SJCRH30 (cell line): ENCODE measurements around the gene CSHL1. TPM values are rescaled to one million over a fixed set of nuclear protein-coding genes. Genes with fewer than 3 reads are reported as not detected.
A peak's percentile ranks its signal among the peaks of the same experiment; 100 is the strongest.
"Not testable (repeated sequence)": the region's sequence is repeated elsewhere in the genome, so short reads cannot be mapped to it uniquely, and the experiment has no call there.

Source experiments
- DNase-seq, 2 experiments: peaks; one replicate each; pipeline ENCODE4 v3.0.0-alpha.2; 2015 to 2020
- H3K27ac ChIP-seq: fragments of 250-450 bp; sonication (Bioruptor Pico); 2 replicates; pipeline ENCODE4 v1.5.1; 2020; ENCODE audit warnings: mild to moderate bottlenecking, moderate library complexity
- H3K27me3 ChIP-seq: fragments of 250-450 bp; sonication (Bioruptor Pico); 2 replicates; pipeline ENCODE4 v1.5.1; 2020; ENCODE audit warnings: mild to moderate bottlenecking, moderate library complexity
- H3K36me3 ChIP-seq: fragments of 250-450 bp; sonication (Bioruptor Pico); 2 replicates; pipeline ENCODE4 v1.5.1; 2020; ENCODE audit warnings: mild to moderate bottlenecking, moderate library complexity
- H3K4me1 ChIP-seq: fragments of 250-450 bp; sonication (Bioruptor Pico); 2 replicates; pipeline ENCODE4 v1.5.1; 2020; ENCODE audit warnings: mild to moderate bottlenecking, moderate library complexity
- H3K4me3 ChIP-seq: fragments of 250-450 bp; sonication (Bioruptor Pico); 2 replicates; pipeline ENCODE4 v1.5.1; 2020; ENCODE audit warnings: mild to moderate bottlenecking, moderate library complexity
- H3K9me3 ChIP-seq: fragments of 250-450 bp; sonication (Bioruptor Pico); replicated peaks from 2 replicates; pipeline ENCODE4 v1.5.1; 2020; ENCODE audit warnings: mild to moderate bottlenecking, moderate library complexity
- total RNA-seq: library from RNA; depleted of rRNA; stranded (reverse); fragments of >200 nt; shearing (Covaris generic); gene quantifications from 2 replicates; pipeline ENCODE4 v1.2.3, GENCODE V29; 2014; rRNA removed

The CSHL1 gene
- total RNA-seq, 1 experiment from 2014 or later = not detected

DNA sequence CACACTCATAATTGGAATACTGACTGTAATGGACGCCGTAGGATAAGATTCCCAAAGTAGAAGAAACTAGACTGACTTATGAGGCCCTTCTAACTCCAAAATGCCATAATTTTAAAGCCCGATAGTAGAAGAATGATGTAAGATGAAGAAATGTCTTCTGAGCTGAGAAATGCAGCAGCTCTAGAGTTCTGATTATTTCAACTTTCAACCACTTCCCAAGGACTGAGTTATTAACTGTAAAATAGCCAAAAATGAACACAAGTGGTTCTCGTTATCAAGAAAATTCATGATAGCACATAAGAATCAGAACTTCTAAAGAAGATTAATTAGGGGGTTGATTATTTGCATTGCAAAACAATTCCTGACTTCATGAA, 40.8 kb downstream of the CSHL1 start:
- DNase-seq, H3K4me1 ChIP-seq: not testable (repeated sequence)

DNA sequence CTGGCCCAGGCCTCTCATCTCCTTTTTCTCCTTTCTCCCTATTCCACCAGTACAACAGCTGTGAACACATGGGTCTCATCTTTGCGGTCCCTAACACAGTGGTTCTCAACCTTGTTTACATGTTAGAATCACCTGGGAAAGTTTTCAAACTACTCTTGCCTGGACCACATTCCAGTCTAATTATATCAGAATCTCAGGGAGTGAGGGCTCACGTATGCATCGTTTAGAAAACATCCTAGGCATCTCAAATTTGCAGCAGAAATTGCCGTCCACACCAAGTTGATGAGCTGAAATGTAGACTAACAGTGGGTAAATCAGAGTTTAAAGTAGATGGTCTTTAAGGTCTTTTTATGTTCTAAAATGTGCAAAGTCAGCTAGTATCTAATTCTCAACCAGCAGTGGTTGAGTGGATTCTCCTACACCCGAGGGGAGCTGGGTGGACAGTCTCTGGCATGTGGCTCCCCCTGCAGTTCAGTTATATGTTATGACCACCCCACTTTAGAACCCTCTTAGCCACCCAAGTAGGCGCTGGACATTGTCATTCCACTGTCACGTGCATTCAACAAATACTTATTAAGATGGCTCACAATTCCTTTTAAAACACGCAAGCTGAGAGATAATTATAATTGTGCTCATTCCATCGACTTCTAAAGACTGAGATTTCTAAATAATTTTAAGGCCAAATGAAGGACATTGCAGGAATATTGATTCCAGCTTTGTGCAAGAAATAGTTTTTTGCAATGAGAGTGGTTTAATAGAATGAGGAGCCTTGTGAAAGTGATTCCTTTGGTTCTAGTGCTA, 41.4 kb downstream of the CSHL1 start:
- not testable (repeated sequence) for H3K36me3 ChIP-seq, H3K27ac ChIP-seq, H3K9me3 ChIP-seq, H3K4me3 ChIP-seq, H3K4me1 ChIP-seq, H3K27me3 ChIP-seq
- DNase-seq = peak in 1 of 2 experiments; percentile 37

More for the DNA sequence above, 40.8 kb downstream of the CSHL1 start:
- H3K9me3 ChIP-seq, H3K4me3 ChIP-seq, H3K27ac ChIP-seq, H3K36me3 ChIP-seq, H3K27me3 ChIP-seq: not testable (repeated sequence)

DNA sequence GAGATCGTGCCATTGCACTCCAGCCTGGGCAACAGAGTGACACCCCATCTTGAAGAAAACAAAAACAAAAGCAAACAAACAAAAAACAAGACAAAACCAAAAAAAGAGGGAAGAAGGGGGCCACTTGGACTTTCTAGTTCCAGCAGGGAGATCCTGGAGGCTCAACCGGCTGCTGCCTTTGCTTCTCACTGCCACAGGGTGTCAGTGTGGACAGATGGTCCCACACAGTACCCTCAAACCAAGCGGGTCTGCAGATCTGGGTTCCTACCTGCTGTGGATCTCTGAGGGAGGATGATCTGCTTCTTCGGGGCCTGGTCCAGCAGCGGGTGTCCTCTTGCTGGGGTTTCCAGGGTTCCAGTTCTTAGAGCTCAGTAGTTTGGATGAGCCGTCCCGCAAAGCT, 44.4 kb downstream of the CSHL1 start:
- not testable (repeated sequence) for H3K36me3 ChIP-seq, H3K4me3 ChIP-seq, H3K9me3 ChIP-seq, DNase-seq, H3K4me1 ChIP-seq, H3K27me3 ChIP-seq, H3K27ac ChIP-seq

Other genes with a start within 250 kb of the CSHL1 start
- gene LIMD2, start 211.1 kb downstream of the CSHL1 start, total RNA-seq = 23.1 and 23.2 TPM in 2 replicates
- gene STRADA, start 169.5 kb downstream of the CSHL1 start, total RNA-seq = 16.8 and 23.2 TPM in 2 replicates
- 49.8 and 54.9 TPM in 2 replicates for gene CCDC47, start 137.7 kb downstream of the CSHL1 start, total RNA-seq
- gene DDX42, start 137.1 kb downstream of the CSHL1 start, total RNA-seq = 64.5 and 78.7 TPM in 2 replicates
- 52.7 and 64.8 TPM in 2 replicates for gene PSMC5, start 83.8 kb downstream of the CSHL1 start, total RNA-seq
- gene FTSJ3, start 83.6 kb downstream of the CSHL1 start, total RNA-seq = 34.9 and 35.1 TPM in 2 replicates
- 35.7 and 38.5 TPM in 2 replicates for gene SMARCD2, start 68.6 kb downstream of the CSHL1 start, total RNA-seq
- not detected in 2 replicates for gene CSH2, start 37.6 kb downstream of the CSHL1 start, total RNA-seq
- not detected in 2 replicates for gene GH2, start 29.3 kb downstream of the CSHL1 start, total RNA-seq
- gene CSH1, start 14.7 kb downstream of the CSHL1 start, total RNA-seq = not detected in 2 replicates
- gene GH1, start 7.6 kb upstream of the CSHL1 start, total RNA-seq = not detected in 2 replicates
- gene CD79B, start 21.1 kb upstream of the CSHL1 start, total RNA-seq = 0.48 and 1.2 TPM in 2 replicates
- gene SCN4A, start 61.7 kb upstream of the CSHL1 start, total RNA-seq = 12.4 and 14.3 TPM in 2 replicates
- gene PRR29, start 87.1 kb upstream of the CSHL1 start, total RNA-seq = 0.12 TPM in 1 of 2 replicates, not detected in the other
- 0.33 and 0.43 TPM in 2 replicates for gene ICAM2, start 109.4 kb upstream of the CSHL1 start, total RNA-seq
- gene ERN1, start 218.9 kb upstream of the CSHL1 start, total RNA-seq = 2.2 and 3.8 TPM in 2 replicates